CD4-positive, alpha-beta T cell treated with Interleukin-4 for 4 hours (primary cell): ENCODE results near the gene CACNA1H.
"Not testable (repeated sequence)": the region's sequence is repeated elsewhere in the genome, so short reads cannot be mapped to it uniquely, and the experiment has no call there.

Experiments
- DNase-seq: peaks from one replicate; pipeline ENCODE4 v3.0.0-alpha.2; 2020

The CACNA1H gene

GRCh38 chr16:1194665-1195392 is 41.9 kb downstream of the CACNA1H start:
- no peak for DNase-seq

GRCh38 chr16:1195393-1195666 is 42.4 kb downstream of the CACNA1H start:
- DNase-seq: no peak

- DNase-seq: no peak
Observed at GRCh38 chr16:1196494-1196893, 43.6 kb downstream of the CACNA1H start.

DNA sequence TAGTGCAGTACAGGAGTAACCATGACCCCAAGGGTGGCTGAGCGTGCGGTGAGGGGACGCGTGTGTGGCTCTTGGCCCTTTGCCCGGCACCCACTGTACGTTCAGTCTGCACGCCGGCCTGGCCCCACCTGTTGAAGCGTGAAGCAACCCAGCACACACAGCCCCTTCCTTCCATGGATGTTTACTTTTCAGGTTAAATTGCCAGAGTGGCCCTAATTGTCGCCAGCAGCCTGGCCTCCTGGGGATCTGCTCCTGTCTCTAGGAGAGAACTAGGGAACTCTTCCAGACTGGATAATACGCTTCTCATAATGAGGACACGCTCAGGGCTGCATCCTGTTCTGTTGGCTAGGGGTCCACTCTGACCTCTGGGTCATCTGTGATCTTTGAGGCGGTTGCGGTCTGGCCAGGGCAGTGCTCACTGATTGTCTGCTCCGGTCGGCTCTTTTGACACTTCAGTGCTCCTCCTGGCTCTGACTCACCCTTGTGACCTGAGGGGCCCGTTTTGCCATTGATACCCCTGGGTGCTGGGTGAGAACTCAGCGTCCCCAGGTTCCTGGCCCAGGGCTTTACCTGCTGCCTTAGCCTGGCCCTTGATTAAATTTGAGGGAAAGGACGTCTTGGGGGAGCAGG is 44.4 kb downstream of the CACNA1H start:
- DNase-seq: no peak

- DNase-seq: no peak
Observed at GRCh38 chr16:1198194-1198593, 45.3 kb downstream of the CACNA1H start.

GRCh38 chr16:1198671-1199346 is 45.9 kb downstream of the CACNA1H start:
- not testable (repeated sequence) for DNase-seq

- no peak for DNase-seq
Observed at GRCh38 chr16:1199347-1200013, 46.6 kb downstream of the CACNA1H start.

DNA sequence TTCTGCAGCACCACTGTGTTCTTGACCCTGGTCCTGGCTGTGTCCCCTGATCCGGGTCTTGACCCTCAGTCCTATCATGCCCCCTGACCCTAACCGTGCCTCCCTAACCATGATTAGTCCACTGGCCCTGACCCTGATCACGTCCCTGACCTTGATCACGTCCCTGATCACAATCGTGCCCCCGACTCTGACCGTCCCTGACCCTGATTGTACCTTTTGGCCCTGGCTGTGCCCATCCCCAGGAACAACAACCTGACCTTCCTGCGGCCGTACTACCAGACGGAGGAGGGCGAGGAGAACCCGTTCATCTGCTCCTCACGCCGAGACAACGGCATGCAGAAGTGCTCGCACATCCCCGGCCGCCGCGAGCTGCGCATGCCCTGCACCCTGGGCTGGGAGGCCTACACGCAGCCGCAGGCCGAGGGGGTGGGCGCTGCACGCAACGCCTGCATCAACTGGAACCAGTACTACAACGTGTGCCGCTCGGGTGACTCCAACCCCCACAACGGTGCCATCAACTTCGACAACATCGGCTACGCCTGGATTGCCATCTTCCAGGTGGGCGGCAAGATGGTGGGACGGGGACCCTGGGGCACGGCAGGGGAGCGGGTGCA is 47.2 kb downstream of the CACNA1H start:
- no peak for DNase-seq

GRCh38 chr16:1201444-1201843 is 48.5 kb downstream of the CACNA1H start:
- DNase-seq: no peak

GRCh38 chr16:1202274-1202673 is 49.4 kb downstream of the CACNA1H start:
- no peak for DNase-seq

GRCh38 chr16:1204933-1205332 is 52.0 kb downstream of the CACNA1H start:
- DNase-seq: no peak

DNA sequence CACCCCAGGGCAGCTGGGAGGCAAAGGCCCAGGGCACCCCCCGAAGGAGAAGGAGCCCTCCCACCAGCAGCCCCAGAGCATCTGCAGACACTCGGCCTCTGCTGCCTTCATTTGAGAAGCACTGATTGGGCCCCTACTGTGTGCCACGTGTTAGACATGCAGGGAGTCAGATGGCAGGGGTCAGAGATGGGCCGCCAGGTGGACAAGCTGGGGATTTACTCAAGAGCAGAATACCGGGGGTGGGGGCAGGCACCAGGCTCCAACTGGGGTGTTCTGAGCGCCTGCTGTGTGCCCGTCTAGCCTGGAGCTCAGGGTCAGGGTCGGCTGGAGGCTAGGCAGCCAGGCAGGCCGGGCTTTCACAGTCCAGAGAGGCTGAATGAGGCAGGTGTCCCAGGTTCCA is 53.4 kb downstream of the CACNA1H start:
- DNase-seq: no peak

GRCh38 chr16:1206786-1207185 is 53.9 kb downstream of the CACNA1H start:
- DNase-seq: no peak

GRCh38 chr16:1208239-1208830 is 55.4 kb downstream of the CACNA1H start:
- DNase-seq: peak; percentile 2

- no peak for DNase-seq
Observed at GRCh38 chr16:1209081-1209480, 56.2 kb downstream of the CACNA1H start.

DNA sequence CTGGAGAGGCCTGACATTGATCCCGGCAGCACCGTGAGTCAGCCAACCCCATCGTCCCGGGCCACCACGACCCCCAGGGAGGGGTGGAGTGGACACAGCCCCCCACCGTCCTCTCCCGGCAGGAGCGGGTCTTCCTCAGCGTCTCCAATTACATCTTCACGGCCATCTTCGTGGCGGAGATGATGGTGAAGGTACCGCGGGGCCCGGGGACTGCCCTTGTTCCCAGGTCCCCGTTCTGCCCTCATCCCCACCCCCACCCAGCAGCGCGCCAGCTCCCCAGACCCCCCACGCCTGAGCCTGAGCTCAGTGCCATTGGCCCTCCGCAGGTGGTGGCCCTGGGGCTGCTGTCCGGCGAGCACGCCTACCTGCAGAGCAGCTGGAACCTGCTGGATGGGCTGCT is 57.6 kb downstream of the CACNA1H start:
- DNase-seq: no peak

DNA sequence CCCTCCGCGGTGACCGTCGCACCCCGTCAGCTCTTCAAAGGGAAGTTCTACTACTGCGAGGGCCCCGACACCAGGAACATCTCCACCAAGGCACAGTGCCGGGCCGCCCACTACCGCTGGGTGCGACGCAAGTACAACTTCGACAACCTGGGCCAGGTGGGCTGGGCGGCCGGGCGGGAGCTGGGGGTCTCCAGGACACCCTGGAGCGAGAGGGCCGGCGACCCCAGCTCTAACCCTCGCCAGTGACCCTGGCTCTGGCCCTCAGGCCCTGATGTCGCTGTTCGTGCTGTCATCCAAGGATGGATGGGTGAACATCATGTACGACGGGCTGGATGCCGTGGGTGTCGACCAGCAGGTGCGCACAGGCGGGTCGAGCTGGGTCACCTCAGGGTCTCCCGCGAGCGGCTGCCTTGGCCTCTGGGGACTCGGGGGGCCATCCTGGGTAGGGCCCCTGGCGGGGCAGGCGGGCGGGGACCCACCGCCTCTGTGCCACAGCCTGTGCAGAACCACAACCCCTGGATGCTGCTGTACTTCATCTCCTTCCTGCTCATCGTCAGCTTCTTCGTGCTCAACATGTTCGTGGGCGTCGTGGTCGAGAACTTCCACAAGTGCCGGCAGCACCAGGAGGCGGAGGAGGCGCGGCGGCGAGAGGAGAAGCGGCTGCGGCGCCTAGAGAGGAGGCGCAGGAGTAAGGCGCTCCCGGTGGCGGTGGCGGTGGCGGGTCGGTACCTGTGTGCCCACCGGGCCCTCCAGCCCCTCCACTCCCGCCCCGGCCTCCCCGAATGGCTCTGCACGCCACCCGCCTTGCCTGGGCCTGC is 58.8 kb downstream of the CACNA1H start:
- DNase-seq: no peak

DNA sequence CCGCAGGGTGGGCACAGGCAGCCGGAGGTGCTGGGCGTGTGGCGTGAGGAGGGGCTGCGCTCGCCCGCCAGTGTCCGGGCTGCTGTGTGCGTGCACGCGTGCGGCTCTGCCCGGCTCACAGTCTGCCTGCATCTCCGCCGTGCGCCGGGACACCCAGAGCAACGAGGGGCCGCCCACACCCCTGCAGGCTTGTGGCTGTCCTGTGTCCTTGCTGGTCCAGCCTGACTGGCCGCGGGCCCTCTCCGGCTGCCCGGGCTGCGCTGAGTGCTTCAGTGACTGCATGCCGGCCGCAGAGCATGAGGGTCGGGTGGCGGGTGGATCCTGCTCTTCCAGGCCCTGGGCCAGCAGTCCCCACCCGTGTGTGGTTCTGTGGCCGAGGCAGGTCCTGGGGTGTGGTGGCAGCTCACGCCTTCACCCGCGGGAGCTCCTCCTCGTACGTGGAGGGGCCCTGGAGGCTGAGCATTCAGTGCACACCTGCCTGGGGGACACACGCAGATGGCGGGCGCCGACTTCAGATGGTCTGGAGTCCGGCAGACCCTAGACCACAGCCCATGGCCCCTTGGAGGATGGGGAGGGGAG is 59.8 kb downstream of the CACNA1H start:
- DNase-seq: no peak

DNA sequence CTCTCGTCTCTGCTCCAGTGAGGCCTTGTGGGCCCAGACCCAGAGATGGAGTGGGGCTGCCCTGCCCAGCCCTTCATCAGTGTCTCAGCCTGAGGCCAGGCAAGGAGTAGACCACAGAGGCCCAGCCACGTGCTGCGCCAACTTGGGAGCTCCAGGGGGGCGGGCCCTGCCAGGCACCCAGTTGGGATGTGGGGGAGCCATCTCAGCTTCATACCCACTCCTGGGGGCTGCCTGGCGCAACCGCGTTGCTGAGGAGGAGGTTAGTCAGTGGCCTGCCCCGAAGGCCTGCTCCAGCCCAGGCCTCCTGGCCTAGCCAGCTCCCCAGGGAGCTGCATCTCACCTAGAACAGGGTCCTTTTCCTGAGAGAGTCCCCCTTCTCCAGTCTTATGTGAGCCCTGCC is 60.3 kb downstream of the CACNA1H start:
- DNase-seq: no peak

DNA sequence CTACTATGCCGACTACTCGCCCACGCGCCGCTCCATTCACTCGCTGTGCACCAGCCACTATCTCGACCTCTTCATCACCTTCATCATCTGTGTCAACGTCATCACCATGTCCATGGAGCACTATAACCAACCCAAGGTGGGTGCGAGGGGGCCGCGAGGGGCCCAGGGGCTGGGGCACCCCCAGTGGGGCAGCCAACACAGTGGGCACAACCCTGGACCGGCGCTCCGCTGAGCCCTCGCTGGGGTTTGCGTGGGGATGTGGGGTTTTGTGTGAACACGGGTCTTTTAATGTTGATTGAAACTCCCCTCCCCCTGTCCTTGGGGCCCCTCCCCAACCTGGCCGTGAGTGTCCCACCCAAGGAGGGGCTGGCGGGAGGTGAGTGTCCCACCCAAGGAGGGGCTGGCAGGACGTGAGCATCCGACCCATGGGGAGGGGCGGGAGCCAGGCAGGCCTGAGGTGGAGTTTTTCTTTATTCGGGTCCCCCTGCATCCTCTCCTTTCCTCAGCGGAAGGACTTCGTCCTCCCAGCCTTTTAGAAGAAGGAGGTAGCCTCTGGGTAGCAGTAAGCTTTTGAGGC is 61.0 kb downstream of the CACNA1H start:
- DNase-seq: no peak

- no peak for DNase-seq
Observed at GRCh38 chr16:1214719-1215118, 61.8 kb downstream of the CACNA1H start.
